Measurements from ENCODE around the gene MACROD2. TPM values are rescaled to one million over a fixed set of nuclear protein-coding genes. Genes with fewer than 3 reads are reported as not detected.
"Not testable (repeated sequence)": the region's sequence is repeated elsewhere in the genome, so short reads cannot be mapped to it uniquely, and the experiment has no call there.

Gene MACROD2
- total RNA-seq, 2 donors from 2014 or later = not detected

DNA sequence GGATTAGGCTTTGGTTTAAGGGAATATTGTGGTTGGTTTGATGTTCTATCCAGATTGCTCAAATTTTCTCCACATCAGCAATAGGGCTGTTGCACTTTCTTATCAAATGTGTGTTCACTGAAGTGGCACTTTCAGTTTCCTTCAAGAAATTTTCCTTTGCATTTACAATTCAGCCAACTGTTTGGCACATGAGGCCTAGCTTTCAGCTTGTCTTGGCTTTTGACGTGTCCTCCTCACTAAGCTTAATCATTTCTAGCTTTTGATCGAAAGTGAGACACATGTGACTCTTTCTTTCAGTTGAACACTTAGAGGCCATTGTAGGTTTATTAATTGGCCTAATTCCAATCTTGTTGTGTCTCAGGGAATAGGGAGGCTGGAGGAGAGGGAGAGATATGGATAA lies 237.3 kb downstream of the MACROD2 start:
- ATAC-seq (replicated peaks) = no peak
- Mint-ChIP-seq H3K9me3 (peaks cover 13% of the 10 kb centered on the region), H3K27me3 (no peaks in the 10 kb centered on the region), H3K27ac (no peak overlapping the region), H3K4me1 (no peaks in the 10 kb centered on the region), H3K4me3 (no peak overlapping the region), H3K36me3 (ENCODE audit: low read depth) (no peaks in the 10 kb centered on the region)

DNA sequence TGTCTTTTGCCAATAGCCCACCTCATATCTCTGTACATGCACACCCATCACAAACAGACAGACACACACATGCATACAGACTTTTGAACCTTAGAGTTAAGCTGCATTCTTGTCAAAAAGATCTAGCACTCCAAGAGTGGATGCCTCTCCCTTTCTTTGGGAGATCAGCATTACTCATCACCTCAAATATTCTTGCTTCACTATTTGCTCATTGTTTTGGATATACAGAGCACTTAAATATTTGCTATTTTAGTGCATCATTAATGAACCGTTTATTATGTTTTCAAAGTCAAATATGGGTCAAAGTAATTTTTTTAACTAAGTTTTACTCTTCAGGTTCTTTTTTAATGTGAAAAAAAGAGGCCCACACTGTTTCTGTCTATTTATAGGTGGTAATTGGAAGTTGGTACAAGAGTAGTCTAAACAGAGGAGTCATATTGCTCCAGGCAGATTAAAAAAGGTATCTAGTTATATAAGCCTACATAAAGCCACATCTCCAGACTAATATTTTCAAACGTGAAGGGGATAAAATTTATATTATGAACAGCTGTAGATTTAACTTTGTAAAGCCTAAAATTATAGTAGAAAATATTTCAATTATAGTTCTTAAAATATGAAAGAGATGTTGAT lies 239.5 kb downstream of the MACROD2 start:
- H3K9me3 Mint-ChIP-seq = peaks cover 22% of the 10 kb centered on the region
- no peaks in the 10 kb centered on the region for H3K36me3 Mint-ChIP-seq (ENCODE audit: low read depth)
- no peak overlapping the region for H3K4me3 Mint-ChIP-seq
- no peak for ATAC-seq (replicated peaks)
- H3K27ac Mint-ChIP-seq = no peak overlapping the region
- no peaks in the 10 kb centered on the region for H3K4me1 Mint-ChIP-seq
- H3K27me3 Mint-ChIP-seq = no peaks in the 10 kb centered on the region

DNA sequence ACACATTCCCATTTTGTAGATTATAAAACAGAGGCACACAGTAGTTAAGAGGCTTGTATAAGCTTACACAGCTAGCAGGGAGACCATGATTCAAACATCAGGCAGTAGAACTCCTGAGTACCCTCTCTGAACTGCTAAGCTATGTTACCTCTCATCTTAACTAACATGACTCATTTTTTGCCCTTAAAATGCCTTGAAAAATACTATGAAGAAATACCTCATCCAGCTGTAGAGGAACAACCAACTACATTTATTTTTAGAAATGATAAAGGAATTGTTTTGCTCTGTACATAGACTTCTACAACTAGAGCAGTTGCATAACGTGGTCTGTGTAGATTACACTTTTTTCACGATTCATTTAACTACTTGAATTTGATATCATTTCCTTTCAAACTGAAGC lies 240.0 kb downstream of the MACROD2 start:
- no peak for ATAC-seq (replicated peaks)
- no peaks in the 10 kb centered on the region for H3K4me1 Mint-ChIP-seq
- peaks cover 22% of the 10 kb centered on the region for H3K9me3 Mint-ChIP-seq
- H3K4me3 Mint-ChIP-seq = no peak overlapping the region
- H3K27ac Mint-ChIP-seq = no peak overlapping the region
- no peaks in the 10 kb centered on the region for H3K36me3 Mint-ChIP-seq (ENCODE audit: low read depth)
- no peaks in the 10 kb centered on the region for H3K27me3 Mint-ChIP-seq

DNA sequence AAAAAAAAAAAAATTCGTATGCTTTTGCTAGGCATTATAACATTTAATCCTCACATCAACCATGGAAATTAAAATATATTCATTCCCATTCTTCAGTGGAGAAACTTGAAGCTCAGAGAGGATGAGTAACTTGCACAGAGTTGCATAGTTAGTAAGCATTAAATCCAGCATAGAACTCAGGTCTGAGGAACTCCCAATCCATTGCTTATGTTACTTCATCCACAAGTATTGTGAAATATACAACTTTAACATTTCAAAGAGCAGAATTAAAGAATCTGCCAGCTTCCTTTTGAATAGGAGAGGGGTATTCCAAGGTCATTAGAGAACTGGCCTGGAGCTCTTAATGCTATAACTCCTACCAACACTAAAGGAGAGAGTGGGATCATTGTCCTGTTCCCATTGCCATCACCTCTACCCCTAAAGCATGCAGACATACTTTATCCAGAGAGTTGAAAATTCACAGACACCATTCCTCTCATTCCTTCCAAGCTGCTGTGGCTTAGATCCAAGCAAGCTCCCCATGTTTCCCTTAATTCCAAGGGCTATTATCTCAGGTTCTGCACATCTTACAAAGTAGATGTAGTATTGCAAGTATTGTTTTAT lies 250.2 kb downstream of the MACROD2 start:
- Mint-ChIP-seq H3K27ac (no peak overlapping the region), H3K9me3 (peaks cover 4% of the 10 kb centered on the region), H3K4me1 (no peaks in the 10 kb centered on the region), H3K4me3 (no peak overlapping the region), H3K27me3 (no peaks in the 10 kb centered on the region), H3K36me3 (ENCODE audit: low read depth) (no peaks in the 10 kb centered on the region)
- no peak for ATAC-seq (replicated peaks)

DNA sequence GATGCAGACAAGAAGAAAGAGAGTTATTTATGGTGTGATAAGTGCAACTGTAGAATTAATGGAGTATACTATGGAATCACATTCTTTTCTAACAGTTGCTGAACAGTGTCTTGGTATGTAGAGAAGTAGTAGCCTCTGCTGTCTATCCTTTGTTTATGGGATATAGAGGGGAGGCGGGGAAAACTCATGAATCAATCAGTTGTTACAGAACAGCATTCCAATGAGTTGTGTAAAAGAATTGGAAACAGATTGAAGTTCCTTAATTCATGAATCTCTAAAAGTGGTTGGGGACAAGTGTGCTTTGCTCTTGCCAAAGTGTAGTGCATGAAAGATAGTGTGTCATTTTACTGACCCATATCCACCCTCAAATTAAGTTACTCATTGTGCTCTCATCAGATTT lies 264.4 kb downstream of the MACROD2 start:
- ATAC-seq (replicated peaks) = no peak
- Mint-ChIP-seq H3K36me3 (ENCODE audit: low read depth) (no peaks in the 10 kb centered on the region), H3K9me3 (peaks cover 15% of the 10 kb centered on the region), H3K4me1 (no peaks in the 10 kb centered on the region), H3K27ac (no peak overlapping the region), H3K27me3 (no peaks in the 10 kb centered on the region), H3K4me3 (no peak overlapping the region)

DNA sequence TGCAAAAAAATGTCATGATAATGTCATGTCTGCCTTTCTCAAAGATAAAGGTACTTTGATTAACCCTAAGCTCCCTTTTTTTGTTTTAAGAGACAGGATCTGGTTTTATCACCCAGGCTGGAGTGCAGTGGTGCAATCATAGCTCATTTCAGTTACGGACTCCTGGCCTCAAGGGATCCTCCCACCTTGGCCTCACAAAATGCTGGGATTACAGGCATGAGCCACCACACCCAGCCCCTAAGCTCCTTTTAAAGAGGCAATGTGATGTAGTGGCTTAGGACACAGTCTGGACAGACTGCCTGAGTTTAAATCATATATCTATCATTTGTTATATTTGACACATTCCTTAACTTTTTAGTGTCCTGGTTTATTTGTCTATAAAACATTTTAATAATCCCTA lies 265.1 kb downstream of the MACROD2 start:
- H3K36me3 Mint-ChIP-seq (ENCODE audit: low read depth) = no peaks in the 10 kb centered on the region
- ATAC-seq (replicated peaks) = no peak
- peaks cover 19% of the 10 kb centered on the region for H3K9me3 Mint-ChIP-seq

DNA sequence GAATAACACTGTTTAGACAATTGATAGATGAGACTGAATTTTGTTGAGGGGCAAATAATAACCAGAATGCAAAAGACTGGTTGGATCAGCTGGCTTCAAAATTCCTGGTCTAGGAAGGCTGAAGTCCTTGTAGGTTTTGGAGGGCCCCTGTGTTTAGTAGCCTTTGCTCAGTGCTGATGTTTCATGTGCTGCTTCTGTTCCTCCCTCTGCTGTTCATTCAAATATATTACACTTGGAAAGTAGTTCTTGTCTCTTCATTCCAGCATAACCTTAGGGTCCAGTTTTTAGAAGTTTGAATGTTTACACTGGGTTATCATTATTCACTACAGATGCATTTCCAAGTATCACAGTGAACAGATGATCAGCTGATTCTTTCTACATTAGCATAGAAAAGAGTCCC lies 269.6 kb downstream of the MACROD2 start:
- ATAC-seq (replicated peaks) = no peak
- Mint-ChIP-seq H3K27me3 (no peaks in the 10 kb centered on the region), H3K9me3 (peaks cover 12% of the 10 kb centered on the region), H3K4me3 (no peak overlapping the region), H3K27ac (no peak overlapping the region), H3K4me1 (no peaks in the 10 kb centered on the region), H3K36me3 (ENCODE audit: low read depth) (no peaks in the 10 kb centered on the region)

More for the DNA sequence above, 265.1 kb downstream of the MACROD2 start:
- Mint-ChIP-seq H3K4me3 (no peak overlapping the region), H3K27ac (no peak overlapping the region), H3K4me1 (no peaks in the 10 kb centered on the region), H3K27me3 (no peaks in the 10 kb centered on the region)

DNA sequence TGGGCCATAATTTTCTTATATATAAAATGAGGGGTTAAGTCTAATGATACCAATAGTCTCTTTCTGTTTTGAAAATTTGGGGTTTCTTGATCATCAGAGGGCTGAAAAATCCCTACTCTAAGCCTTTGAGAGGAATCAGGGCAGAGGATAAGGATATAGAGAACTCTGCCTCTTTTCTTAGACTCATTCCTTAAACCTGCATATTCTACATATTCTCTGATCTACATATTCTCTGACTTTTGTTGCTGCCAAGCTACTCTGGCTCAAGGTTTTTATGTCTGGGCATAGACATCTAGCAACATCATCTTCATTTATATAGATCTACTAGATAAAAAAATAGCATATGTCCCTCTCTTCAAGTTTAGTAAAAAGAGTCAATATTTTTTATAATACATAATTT lies 270.9 kb downstream of the MACROD2 start:
- H3K4me1 Mint-ChIP-seq = no peaks in the 10 kb centered on the region

DNA sequence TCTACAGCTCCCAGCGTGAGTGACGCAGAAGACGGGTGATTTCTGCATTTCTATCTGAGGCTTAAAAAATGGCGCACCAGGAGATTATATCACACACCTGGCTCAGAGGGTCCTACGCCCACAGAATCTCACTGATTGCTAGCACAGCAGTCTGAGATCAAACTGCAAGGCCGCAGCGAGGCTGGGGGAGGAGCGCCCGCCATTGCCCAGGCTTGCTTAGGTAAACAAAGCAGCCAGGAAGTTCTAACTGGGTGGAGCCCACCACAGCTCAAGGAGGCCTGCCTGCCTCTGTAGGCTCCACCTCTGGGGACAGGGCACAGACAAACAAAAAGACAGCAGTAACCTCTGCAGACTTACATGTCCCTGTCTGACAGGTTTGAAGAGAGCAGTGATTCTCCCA lies 275.4 kb downstream of the MACROD2 start:
- H3K4me1 Mint-ChIP-seq; H3K4me3 Mint-ChIP-seq; H3K9me3 Mint-ChIP-seq; H3K27ac Mint-ChIP-seq; ATAC-seq (replicated peaks); H3K36me3 Mint-ChIP-seq (ENCODE audit: low read depth); H3K27me3 Mint-ChIP-seq: not testable (repeated sequence)

More for the DNA sequence above, 270.9 kb downstream of the MACROD2 start:
- Mint-ChIP-seq H3K27me3 (no peaks in the 10 kb centered on the region), H3K4me3 (no peak overlapping the region), H3K9me3 (peaks cover 12% of the 10 kb centered on the region), H3K36me3 (ENCODE audit: low read depth) (no peaks in the 10 kb centered on the region), H3K27ac (no peak overlapping the region)
- no peak for ATAC-seq (replicated peaks)

DNA sequence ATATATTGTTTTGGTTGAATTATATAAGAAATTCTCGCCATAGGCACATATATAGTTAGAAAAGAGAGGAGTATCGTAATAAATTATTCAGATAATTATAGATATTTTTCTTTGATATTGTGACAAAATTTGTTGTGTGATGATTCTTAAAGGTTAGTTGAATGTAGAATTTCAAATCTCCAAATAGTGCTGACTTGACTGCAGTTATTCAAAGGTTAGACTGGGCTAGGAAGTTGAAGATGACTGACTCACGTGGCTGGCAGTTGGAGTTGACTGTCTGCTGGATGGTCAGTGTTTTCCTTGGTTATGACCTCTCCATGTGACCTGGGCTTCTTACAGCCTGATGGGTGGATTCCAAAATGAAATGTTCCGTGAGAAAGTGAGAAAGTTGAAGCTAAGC lies 286.8 kb downstream of the MACROD2 start:
- Mint-ChIP-seq H3K9me3 (peaks cover 14% of the 10 kb centered on the region), H3K36me3 (ENCODE audit: low read depth) (no peaks in the 10 kb centered on the region), H3K4me1 (no peaks in the 10 kb centered on the region), H3K27me3 (no peaks in the 10 kb centered on the region), H3K27ac (no peak overlapping the region), H3K4me3 (no peak overlapping the region)
- no peak for ATAC-seq (replicated peaks)

DNA sequence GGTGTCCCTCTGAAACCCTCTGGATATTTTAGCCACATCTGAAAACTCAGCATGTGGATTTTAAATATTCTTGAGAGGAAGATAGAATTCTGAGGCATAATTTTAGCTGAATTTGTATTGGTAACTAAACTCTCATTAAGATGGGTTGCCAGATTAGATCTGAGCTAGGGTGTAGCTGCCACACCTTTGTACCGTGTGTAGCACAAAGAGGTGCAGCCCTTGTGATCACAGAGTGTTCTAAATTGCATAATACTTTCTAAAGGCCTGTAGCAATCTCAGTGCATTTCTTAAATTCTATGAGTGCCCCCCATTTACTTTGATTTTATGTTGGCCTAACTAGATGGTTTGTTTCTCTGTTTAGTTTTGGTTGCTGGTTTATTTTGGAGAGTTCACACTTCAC lies 289.1 kb downstream of the MACROD2 start:
- no peaks in the 10 kb centered on the region for H3K27me3 Mint-ChIP-seq
- no peak overlapping the region for H3K27ac Mint-ChIP-seq
- H3K9me3 Mint-ChIP-seq = peaks cover 18% of the 10 kb centered on the region
- H3K4me1 Mint-ChIP-seq = no peaks in the 10 kb centered on the region
- H3K4me3 Mint-ChIP-seq = no peak overlapping the region
- no peaks in the 10 kb centered on the region for H3K36me3 Mint-ChIP-seq (ENCODE audit: low read depth)
- ATAC-seq (replicated peaks) = no peak

DNA sequence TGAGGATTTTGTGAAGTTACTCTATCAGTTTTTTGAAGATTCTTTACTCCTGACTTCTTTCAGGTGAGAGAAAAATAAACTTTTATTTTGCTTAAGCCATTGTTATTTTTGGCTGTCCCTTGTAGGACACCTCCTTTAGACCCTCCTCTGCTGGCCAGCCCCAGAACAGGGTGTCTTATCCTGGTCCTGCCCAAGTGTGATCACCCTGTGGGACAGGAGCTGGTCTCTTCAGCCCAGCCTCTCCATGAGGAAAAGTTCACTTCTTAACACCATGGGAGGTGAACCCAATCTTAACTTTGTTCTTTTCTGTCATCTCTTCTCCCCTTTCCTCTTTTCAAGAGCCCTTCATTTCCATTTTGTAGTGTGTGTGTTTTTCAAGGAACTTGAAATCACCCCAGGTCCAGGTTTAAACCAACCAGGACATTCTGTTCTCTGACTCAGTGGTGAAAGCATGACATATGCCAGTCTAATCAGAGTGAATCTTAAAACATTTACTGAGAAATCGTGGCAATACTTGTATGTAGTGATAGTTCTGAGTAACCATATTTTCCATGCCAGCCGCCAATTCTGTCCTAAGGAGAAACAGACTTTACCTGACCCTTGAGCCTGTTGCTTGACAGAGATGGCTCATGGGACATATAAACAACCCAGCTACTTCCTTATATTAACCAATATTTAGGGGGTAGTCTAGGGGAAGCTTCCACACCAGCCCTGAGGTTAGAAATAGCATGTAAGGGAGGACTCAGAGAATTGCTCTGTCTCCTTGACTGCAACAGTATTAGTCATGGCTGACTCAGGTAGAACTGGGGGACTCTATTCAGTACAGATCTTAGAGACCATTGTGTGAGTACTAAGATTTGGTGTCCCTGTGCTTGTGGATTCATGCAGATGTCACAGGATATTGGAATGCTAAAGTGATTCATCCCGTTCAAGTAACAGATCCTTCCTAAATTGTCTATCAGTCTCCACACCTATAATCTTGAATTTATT lies 293.3 kb downstream of the MACROD2 start:
- Mint-ChIP-seq H3K27me3 (no peaks in the 10 kb centered on the region), H3K9me3 (peaks cover 12% of the 10 kb centered on the region), H3K4me1 (no peaks in the 10 kb centered on the region), H3K36me3 (ENCODE audit: low read depth) (no peaks in the 10 kb centered on the region), H3K4me3 (no peak overlapping the region), H3K27ac (no peak overlapping the region)
- no peak for ATAC-seq (replicated peaks)

DNA sequence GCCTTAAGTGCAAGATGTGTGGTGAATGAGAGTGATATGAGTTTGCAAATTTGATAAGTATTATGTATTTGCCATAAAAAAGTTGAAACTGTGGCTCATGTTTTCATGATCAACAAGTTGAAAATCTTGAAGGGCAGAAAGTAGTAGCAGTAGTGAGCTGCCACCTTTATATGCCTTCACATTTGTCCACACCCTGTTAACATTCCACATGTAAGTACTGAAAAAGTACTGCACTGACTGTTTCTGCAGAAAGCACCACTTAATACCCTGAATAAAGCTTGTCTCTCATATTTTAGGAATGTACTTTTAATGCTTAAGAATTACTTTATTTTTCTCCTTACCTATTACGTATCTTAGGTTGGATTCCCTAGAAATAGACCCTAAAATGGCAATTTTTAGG lies 296.2 kb downstream of the MACROD2 start:
- Mint-ChIP-seq H3K27ac (no peak overlapping the region), H3K36me3 (ENCODE audit: low read depth) (no peaks in the 10 kb centered on the region), H3K9me3 (peaks cover 12% of the 10 kb centered on the region), H3K4me1 (no peaks in the 10 kb centered on the region), H3K4me3 (no peak overlapping the region), H3K27me3 (no peaks in the 10 kb centered on the region)
- ATAC-seq (replicated peaks) = no peak

DNA sequence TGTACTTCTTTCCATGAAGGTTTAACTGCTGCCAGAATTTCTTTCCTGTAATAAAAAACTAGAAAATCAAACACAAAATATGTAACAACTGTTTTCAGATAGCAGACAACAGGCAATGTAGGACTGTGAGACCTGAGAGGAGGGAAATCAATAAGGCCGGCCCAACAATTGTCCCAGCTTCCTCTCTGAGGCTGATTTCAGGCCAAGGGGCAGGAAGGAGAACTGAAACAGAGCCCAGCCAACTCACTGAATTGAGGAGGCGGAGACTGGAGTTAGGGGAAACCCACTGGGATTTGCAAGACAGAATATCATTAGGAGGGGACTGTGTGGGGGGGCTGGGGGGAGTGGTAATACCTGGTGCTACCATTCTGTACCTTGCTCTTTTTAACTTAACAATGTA lies 299.9 kb downstream of the MACROD2 start:
- Mint-ChIP-seq H3K27me3 (no peaks in the 10 kb centered on the region), H3K4me3 (no peak overlapping the region), H3K27ac (no peak overlapping the region), H3K4me1 (no peaks in the 10 kb centered on the region), H3K9me3 (peaks cover 12% of the 10 kb centered on the region), H3K36me3 (ENCODE audit: low read depth) (no peaks in the 10 kb centered on the region)
- no peak for ATAC-seq (replicated peaks)
